ENCODE results near the gene SPEM2. TPM values are rescaled to one million over a fixed set of nuclear protein-coding genes. Genes with fewer than 3 reads are reported as not detected.

SPEM2 gene
- total and polyA plus RNA-seq, 7 donors, result 0.03 TPM; not detected in 6

DNA sequence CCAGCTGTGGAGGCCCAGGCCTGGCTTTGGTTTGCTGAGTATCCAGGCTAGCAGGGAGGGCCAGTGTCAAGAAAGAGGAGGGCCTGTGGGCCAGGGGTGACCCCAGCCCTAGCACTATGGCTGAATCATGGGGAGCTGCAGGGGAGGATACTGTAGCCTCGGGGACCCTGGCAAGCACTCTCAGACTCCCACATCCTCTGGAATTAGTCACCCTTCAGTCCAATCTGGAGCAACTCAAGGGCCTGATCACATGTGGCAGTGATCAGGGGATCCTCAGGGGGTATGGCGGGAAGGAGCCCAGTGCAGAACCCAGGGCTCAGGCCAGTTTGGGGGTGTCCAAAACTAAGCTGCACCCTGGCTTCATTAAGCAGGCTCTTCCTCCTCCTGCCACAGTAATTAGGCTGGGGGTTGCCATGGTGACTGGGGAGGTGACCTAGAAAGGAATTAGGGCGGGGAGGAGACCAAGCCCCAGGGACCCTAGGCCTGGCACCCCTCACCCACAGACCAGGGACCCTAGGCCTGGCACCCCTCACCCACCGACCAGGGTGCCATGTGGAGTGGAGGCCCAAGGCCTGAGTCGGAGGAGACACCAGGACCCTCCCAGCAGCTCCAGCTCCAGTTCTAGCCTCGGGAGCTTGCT, 11.9 kb upstream of the SPEM2 start:
- TF ChIP-seq, protein P1, sequence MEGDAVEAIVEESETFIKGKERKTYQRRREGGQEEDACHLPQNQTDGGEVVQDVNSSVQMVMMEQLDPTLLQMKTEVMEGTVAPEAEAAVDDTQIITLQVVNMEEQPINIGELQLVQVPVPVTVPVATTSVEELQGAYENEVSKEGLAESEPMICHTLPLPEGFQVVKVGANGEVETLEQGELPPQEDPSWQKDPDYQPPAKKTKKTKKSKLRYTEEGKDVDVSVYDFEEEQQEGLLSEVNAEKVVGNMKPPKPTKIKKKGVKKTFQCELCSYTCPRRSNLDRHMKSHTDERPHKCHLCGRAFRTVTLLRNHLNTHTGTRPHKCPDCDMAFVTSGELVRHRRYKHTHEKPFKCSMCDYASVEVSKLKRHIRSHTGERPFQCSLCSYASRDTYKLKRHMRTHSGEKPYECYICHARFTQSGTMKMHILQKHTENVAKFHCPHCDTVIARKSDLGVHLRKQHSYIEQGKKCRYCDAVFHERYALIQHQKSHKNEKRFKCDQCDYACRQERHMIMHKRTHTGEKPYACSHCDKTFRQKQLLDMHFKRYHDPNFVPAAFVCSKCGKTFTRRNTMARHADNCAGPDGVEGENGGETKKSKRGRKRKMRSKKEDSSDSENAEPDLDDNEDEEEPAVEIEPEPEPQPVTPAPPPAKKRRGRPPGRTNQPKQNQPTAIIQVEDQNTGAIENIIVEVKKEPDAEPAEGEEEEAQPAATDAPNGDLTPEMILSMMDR (IDR thresholded peaks at IDR 0.05), result no peak
- intact Hi-C loops (cut with DNase I), result no loop called here
- WGBS, 3 donors, result 79 to 85% (median 83%) methylated on average over 6 of the region's 6 CpGs
- peak in 1 of 2 donors; percentile 46 for DNase-seq
- Histone ChIP-seq H3K27me3 (ENCODE audit: insufficient read depth in 3 of 3, low read length in 2 of 3) (no peaks in the 10 kb centered on the region), H3K4me1 (no peaks in the 10 kb centered on the region), H3K9me3 (no peaks in the 10 kb centered on the region), H3K27ac (no peak overlapping the region), H3K4me3 (no peak overlapping the region), H3K36me3 (ENCODE audit: insufficient read depth in 1 of 2, low read depth in 1 of 2) (peaks cover 0 to 5% of the 10 kb centered on the region in 2 donors)
- ATAC-seq, result peak in 1 of 4 donors; percentile 10

DNA sequence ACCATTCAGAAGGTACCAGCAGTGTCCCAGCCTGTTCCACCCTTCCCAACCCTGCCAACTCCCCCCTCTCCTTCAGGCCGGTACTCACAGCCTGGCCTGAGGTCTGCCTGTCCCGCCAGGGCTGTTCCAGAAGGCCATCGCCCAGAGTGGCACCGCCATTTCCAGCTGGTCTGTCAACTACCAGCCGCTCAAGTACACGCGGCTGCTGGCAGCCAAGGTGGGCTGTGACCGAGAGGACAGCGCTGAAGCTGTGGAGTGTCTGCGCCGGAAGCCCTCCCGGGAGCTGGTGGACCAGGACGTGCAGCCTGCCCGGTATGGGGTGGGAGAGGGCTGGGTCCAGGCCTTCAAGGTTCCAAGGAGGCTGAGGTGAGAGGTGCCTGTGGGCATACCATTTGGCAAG, 10.6 kb upstream of the SPEM2 start:
- no peak for DNase-seq

DNA sequence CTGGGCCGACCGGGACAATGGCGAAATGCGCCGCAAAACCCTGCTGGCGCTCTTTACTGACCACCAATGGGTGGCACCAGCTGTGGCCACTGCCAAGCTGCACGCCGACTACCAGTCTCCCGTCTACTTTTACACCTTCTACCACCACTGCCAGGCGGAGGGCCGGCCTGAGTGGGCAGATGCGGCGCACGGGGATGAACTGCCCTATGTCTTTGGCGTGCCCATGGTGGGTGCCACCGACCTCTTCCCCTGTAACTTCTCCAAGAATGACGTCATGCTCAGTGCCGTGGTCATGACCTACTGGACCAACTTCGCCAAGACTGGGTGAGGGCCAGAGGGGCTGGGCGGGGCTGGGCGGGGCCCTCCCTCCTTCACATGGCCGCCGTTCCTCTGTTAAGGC, 9.6 kb upstream of the SPEM2 start:
- no peak for ATAC-seq
- no peaks in the 10 kb centered on the region for H3K9me3 ChIP-seq
- no peak overlapping the region for H3K27ac ChIP-seq
- no peak overlapping the region for H3K4me3 ChIP-seq
- peaks cover 0 to 5% of the 10 kb centered on the region in 2 donors for H3K36me3 ChIP-seq (ENCODE audit: insufficient read depth in 1 of 2, low read depth in 1 of 2)
- intact Hi-C loops (cut with DNase I), result no loop called here
- TF ChIP-seq, protein P1 (IDR thresholded peaks at IDR 0.05), result no peak
- no peak for DNase-seq
- H3K27me3 ChIP-seq (ENCODE audit: insufficient read depth in 3 of 3, low read length in 2 of 3), result no peaks in the 10 kb centered on the region
- H3K4me1 ChIP-seq, result no peaks in the 10 kb centered on the region
- 85 to 86% (median 85%) methylated on average over 23 of the region's 23 CpGs for WGBS, 3 donors

More for the DNA sequence above, 10.6 kb upstream of the SPEM2 start:
- Histone ChIP-seq H3K4me3 (no peak overlapping the region), H3K27me3 (ENCODE audit: insufficient read depth in 3 of 3, low read length in 2 of 3) (no peaks in the 10 kb centered on the region), H3K4me1 (no peaks in the 10 kb centered on the region), H3K36me3 (ENCODE audit: insufficient read depth in 1 of 2, low read depth in 1 of 2) (peaks cover 0 to 5% of the 10 kb centered on the region in 2 donors), H3K9me3 (no peaks in the 10 kb centered on the region), H3K27ac (no peak overlapping the region)
- intact Hi-C loops (cut with DNase I), result no loop called here
- TF ChIP-seq, protein P1 (IDR thresholded peaks at IDR 0.05), result no peak
- no peak for ATAC-seq
- WGBS, 3 donors, result 80 to 85% (median 82%) methylated on average over 14 of the region's 14 CpGs

DNA sequence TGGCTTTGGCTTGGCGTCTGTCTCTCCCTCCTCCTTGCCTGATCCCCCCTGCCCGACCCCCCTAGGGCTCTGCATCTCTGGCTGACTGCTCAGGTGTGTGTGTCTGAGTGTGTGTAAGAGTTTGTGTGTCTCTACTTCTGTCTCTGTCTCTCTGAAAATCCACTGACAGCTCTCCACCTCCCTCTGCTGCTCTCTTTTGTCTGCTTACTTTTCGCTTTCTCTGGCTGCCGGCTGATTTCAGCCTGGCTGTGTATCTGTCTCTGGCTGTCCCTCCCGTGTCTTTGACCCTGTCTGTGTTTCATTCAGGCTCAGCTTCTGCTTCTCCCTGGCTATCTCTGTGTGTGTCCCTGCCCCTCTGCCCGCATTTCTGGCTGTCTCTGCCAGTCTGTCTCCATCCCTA, 9.1 kb upstream of the SPEM2 start:
- no peak overlapping the region for H3K4me3 ChIP-seq
- ATAC-seq (no peak), DNase-seq (no peak)
- H3K27me3 ChIP-seq (ENCODE audit: insufficient read depth in 3 of 3, low read length in 2 of 3), result no peaks in the 10 kb centered on the region
- intact Hi-C loops (cut with DNase I), result no loop called here
- H3K36me3 ChIP-seq (ENCODE audit: insufficient read depth in 1 of 2, low read depth in 1 of 2), result peaks cover 0 to 5% of the 10 kb centered on the region in 2 donors
- WGBS, 3 donors, result 80 to 84% (median 81%) methylated on average over 6 of the region's 6 CpGs
- H3K27ac ChIP-seq, result no peak overlapping the region
- TF ChIP-seq, protein P1 (IDR thresholded peaks at IDR 0.05), result no peak
- no peaks in the 10 kb centered on the region for H3K9me3 ChIP-seq
- no peaks in the 10 kb centered on the region for H3K4me1 ChIP-seq
